ENCODE measurements around the gene MEI1.
A peak's percentile ranks its signal among the peaks of the same experiment; 100 is the strongest.
"Not testable (repeated sequence)": the region's sequence is repeated elsewhere in the genome, so short reads cannot be mapped to it uniquely, and the experiment has no call there.

Gene MEI1

DNA sequence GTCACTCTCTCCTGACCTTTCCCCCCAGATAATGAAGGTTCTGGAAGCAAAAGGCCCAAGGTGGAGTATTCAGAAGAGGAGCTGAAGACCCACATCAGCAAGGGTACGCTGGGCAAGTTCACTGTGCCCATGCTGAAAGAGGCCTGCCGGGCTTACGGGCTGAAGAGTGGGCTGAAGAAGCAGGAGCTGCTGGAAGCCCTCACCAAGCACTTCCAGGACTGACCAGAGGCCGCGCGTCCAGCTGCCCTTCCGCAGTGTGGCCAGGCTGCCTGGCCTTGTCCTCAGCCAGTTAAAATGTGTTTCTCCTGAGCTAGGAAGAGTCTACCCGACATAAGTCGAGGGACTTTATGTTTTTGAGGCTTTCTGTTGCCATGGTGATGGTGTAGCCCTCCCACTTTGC is 35.7 kb upstream of the MEI1 start:
- H3K9me3 ChIP-seq (ENCODE audit: control insufficient read depth, low read length); H3K27me3 ChIP-seq (ENCODE audit: control insufficient read depth, insufficient read depth, low read length); H3K4me1 ChIP-seq (ENCODE audit: control insufficient read depth, insufficient read depth, low read length); H3K9ac ChIP-seq (ENCODE audit: low read length); H3K4me3 ChIP-seq (ENCODE audit: low read length): not testable (repeated sequence)
- H3K36me3 ChIP-seq (ENCODE audit: control insufficient read depth, insufficient read depth, low read length) = peaks cover 19% of the 10 kb centered on the region

DNA sequence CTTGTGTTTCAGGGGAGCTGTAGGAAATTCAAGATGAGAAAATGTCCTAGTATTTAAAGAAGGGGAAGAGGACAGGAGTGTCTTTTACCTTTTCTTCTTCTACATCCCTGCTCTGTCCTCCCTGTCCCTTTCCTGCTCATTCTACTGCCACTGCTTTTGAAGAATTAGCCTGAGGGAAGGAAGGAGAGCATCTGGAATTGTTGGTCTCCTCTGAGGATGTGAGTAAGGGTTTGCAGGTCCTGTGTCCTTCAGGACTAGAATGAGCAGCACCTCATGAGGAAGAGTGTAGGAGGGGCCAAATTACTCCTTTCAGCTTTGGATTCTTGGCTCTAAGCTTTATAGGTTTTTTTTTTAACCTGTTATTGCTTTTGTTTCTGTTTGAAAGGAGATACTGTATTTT is 34.8 kb upstream of the MEI1 start:
- Histone ChIP-seq H3K9me3 (ENCODE audit: control insufficient read depth, low read length) (no peaks in the 10 kb centered on the region), H3K4me1 (ENCODE audit: control insufficient read depth, insufficient read depth, low read length) (peaks cover 8% of the 10 kb centered on the region), H3K9ac (ENCODE audit: low read length) (no peak overlapping the region), H3K36me3 (ENCODE audit: control insufficient read depth, insufficient read depth, low read length) (peaks cover 19% of the 10 kb centered on the region), H3K4me3 (ENCODE audit: low read length) (no peak overlapping the region), H3K27me3 (ENCODE audit: control insufficient read depth, insufficient read depth, low read length) (no peaks in the 10 kb centered on the region)

DNA sequence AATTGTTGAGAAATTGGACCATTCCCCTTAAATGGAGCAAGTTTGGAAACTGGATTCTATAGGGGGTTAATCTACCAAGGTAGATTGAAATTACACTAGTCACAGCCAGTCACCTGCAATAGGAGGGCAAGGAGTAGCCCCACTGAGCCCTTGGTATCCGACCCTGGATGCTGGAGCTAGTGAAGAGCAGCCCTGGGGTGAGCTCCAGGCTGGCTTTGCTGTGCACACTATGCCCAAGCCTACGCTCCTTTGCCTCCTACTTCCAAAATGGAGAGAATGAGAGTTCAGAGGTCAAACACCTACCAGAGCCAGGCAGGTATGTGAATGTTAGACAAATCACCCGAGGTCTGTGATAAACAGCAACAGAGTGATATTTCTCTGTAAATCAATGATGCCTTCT is 34.4 kb upstream of the MEI1 start:
- no peaks in the 10 kb centered on the region for H3K9me3 ChIP-seq (ENCODE audit: control insufficient read depth, low read length)
- peaks cover 8% of the 10 kb centered on the region for H3K4me1 ChIP-seq (ENCODE audit: control insufficient read depth, insufficient read depth, low read length)
- no peak overlapping the region for H3K9ac ChIP-seq (ENCODE audit: low read length)
- no peak overlapping the region for H3K4me3 ChIP-seq (ENCODE audit: low read length)
- H3K36me3 ChIP-seq (ENCODE audit: control insufficient read depth, insufficient read depth, low read length) = peaks cover 19% of the 10 kb centered on the region
- no peaks in the 10 kb centered on the region for H3K27me3 ChIP-seq (ENCODE audit: control insufficient read depth, insufficient read depth, low read length)

DNA sequence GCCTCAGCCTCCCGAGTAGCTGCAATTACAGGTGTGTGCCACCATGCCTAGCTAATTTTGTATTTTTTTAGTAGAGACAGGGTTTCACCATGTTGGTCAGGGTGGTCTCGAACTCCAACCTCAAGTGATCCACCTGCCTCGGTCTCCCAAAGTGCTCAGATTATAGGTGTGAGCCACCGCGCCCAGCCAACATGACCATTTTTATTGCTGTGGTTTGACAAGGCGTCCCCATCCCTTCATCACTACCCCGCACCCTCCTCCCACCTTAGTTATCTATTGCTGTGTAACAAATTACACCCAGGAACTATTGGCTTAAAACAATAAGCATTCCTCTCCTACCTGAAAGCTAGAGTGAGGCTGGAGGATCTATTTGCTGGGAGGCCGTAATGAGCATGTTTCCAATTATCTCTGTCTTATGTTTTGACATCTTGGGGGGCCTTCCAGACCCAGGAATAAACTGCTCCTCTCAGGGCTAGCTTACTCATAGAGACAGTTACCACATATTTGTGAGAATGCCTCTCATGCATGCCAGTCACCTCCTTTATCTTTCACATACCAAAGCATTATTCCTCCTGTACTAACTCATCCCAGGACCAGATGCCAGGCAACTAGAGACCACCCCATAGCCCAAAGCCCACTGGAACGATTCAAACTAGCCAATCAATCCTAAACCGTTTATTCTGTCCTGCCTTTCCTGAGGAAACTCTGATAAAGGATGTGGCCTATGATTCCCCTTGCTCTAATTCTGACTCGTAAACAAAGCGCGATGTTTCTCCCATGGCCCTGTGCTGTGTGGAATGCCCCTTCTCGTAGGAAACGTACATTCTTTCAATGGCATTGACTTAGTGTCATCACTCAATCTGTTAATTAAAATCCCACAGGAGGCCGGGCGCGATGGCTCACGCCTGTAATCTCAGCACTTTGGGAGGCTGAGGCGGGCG is 30.1 kb upstream of the MEI1 start:
- no peak overlapping the region for H3K4me3 ChIP-seq (ENCODE audit: low read length)
- no peaks in the 10 kb centered on the region for H3K9me3 ChIP-seq (ENCODE audit: control insufficient read depth, low read length)
- no peak overlapping the region for H3K9ac ChIP-seq (ENCODE audit: low read length)
- H3K4me1 ChIP-seq (ENCODE audit: control insufficient read depth, insufficient read depth, low read length) = peaks cover 26% of the 10 kb centered on the region
- H3K27me3 ChIP-seq (ENCODE audit: control insufficient read depth, insufficient read depth, low read length) = no peaks in the 10 kb centered on the region
- H3K36me3 ChIP-seq (ENCODE audit: control insufficient read depth, insufficient read depth, low read length) = no peaks in the 10 kb centered on the region

DNA sequence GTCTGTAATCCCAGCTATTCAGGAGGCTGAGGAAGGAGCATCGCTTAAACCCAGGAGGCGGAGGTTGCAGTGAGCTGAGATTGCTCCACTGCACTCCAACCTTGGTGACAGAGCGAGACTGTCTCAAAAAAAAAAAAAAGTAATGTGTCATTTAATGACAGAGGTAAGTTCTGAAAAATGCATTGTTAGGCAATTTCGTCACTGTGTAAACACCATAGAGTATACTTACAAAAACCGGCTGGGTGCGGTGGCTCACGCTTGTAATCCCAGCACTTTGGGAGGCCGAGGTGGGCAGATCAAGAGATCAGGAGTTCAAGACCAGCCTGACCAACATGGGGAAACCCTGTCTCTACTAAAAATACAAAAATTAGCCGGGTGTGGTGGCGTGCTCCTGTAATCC is 27.2 kb upstream of the MEI1 start:
- H3K9ac ChIP-seq (ENCODE audit: low read length); H3K27me3 ChIP-seq (ENCODE audit: control insufficient read depth, insufficient read depth, low read length); H3K9me3 ChIP-seq (ENCODE audit: control insufficient read depth, low read length); H3K4me3 ChIP-seq (ENCODE audit: low read length); H3K36me3 ChIP-seq (ENCODE audit: control insufficient read depth, insufficient read depth, low read length): not testable (repeated sequence)
- peaks cover 29% of the 10 kb centered on the region for H3K4me1 ChIP-seq (ENCODE audit: control insufficient read depth, insufficient read depth, low read length)

DNA sequence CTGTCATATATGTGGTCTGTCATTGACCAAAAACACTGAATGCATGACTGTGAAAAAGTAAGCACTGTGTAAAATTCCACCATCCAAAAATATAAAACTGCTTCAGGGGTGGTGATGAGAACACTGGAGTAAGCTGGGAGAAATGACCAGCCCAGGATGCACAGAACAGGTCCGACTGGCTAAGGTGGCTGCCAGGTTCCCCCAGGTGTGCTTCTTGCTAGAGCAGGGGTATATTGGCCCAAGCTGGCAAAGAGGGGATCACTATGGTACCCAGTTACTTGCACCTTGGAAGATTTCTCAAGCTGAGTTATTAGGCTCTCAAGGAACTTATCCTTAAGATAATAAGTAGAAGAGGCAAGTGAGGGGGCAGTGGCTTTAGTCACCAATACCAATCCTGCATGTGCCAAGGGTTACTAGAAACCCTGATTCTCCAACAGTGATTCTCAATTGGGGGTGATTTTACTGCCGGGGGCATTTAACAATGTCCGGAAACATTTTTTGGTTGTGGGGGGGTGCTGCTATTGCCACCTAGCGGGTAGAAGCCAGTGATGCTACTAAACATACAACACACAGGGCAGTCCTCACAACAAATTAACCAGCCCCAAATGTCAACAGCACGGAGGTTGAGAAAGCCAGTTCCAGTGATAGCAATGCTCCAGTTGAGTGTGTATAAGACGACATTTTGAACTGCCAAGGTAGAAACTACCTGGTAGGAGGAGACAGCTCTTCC is 26.4 kb upstream of the MEI1 start:
- no peaks in the 10 kb centered on the region for H3K36me3 ChIP-seq (ENCODE audit: control insufficient read depth, insufficient read depth, low read length)
- H3K9me3 ChIP-seq (ENCODE audit: control insufficient read depth, low read length) = no peaks in the 10 kb centered on the region
- H3K9ac ChIP-seq (ENCODE audit: low read length) = no peak overlapping the region
- no peak overlapping the region for H3K4me3 ChIP-seq (ENCODE audit: low read length)
- H3K27me3 ChIP-seq (ENCODE audit: control insufficient read depth, insufficient read depth, low read length) = no peaks in the 10 kb centered on the region
- H3K4me1 ChIP-seq (ENCODE audit: control insufficient read depth, insufficient read depth, low read length) = peaks cover 24% of the 10 kb centered on the region

DNA sequence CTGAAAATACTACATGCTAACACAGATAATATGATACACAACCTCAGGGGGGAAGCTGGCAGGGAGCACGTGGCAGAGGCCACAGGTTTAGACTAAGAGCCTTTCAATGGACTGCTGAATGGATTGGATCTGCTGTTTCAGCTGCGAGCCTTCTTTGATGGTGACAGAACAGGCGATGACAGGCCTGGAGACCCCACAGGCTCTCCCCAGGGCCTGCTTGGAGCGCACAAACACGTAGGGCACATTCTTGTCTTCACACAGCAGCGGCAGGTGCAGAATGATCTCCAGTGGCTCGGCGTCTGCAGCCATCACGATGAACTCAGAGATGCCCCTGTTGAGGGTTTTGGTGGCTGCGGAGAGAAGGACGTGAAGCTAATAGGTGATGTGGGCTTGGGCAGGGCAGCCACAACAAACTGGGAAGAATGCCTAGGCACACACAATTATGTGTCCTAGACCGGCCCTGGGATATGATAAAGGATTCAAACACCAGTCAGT is 24.4 kb upstream of the MEI1 start:
- Histone ChIP-seq H3K36me3 (ENCODE audit: control insufficient read depth, insufficient read depth, low read length) (no peaks in the 10 kb centered on the region), H3K9ac (ENCODE audit: low read length) (no peak overlapping the region), H3K4me3 (ENCODE audit: low read length) (no peak overlapping the region), H3K27me3 (ENCODE audit: control insufficient read depth, insufficient read depth, low read length) (no peaks in the 10 kb centered on the region), H3K4me1 (ENCODE audit: control insufficient read depth, insufficient read depth, low read length) (peaks cover 24% of the 10 kb centered on the region), H3K9me3 (ENCODE audit: control insufficient read depth, low read length) (no peaks in the 10 kb centered on the region)

DNA sequence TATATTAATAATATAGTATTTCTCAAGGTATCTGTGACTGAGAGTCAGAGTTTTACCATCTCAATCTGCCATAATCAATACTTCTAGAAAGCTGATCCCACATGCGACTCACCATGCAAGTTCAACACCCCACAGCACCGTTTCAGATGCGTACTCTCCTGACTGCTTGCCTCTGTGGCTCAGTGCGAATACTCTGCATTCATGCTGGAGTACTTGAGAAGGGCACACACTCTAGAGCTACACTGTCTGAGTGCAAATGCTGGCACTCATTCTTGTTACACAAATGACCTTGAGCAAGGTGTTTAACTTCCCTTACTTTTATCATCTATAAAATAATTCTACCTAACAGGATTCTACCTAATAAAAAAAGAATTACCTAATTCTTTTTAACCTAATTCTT is 23.2 kb upstream of the MEI1 start:
- Histone ChIP-seq H3K9me3 (ENCODE audit: control insufficient read depth, low read length) (no peaks in the 10 kb centered on the region), H3K27me3 (ENCODE audit: control insufficient read depth, insufficient read depth, low read length) (no peaks in the 10 kb centered on the region), H3K36me3 (ENCODE audit: control insufficient read depth, insufficient read depth, low read length) (no peaks in the 10 kb centered on the region), H3K4me3 (ENCODE audit: low read length) (no peak overlapping the region), H3K4me1 (ENCODE audit: control insufficient read depth, insufficient read depth, low read length) (peaks cover 24% of the 10 kb centered on the region), H3K9ac (ENCODE audit: low read length) (no peak overlapping the region)

DNA sequence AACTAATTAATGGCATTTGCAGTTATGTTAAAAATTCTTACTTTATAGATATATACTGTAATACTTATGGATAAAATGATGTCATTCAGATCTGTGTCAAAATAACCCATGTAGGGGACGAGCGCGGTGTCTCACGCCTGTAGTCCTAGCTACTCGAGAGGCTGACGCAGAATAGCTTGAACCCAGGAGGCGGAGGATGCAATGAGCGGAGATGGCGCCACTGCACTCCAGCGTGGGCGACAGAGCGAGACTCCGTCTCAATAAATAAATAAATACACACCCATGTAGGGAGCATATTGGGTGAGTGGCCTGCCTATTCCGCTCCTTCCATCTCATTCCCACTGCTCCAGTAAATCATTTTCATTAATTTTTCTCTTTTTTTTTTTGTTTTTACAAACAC is 17.7 kb upstream of the MEI1 start:
- no peaks in the 10 kb centered on the region for H3K36me3 ChIP-seq (ENCODE audit: control insufficient read depth, insufficient read depth, low read length)
- H3K9ac ChIP-seq (ENCODE audit: low read length) = peak overlapping the region; percentile 76
- H3K27me3 ChIP-seq (ENCODE audit: control insufficient read depth, insufficient read depth, low read length) = no peaks in the 10 kb centered on the region

DNA sequence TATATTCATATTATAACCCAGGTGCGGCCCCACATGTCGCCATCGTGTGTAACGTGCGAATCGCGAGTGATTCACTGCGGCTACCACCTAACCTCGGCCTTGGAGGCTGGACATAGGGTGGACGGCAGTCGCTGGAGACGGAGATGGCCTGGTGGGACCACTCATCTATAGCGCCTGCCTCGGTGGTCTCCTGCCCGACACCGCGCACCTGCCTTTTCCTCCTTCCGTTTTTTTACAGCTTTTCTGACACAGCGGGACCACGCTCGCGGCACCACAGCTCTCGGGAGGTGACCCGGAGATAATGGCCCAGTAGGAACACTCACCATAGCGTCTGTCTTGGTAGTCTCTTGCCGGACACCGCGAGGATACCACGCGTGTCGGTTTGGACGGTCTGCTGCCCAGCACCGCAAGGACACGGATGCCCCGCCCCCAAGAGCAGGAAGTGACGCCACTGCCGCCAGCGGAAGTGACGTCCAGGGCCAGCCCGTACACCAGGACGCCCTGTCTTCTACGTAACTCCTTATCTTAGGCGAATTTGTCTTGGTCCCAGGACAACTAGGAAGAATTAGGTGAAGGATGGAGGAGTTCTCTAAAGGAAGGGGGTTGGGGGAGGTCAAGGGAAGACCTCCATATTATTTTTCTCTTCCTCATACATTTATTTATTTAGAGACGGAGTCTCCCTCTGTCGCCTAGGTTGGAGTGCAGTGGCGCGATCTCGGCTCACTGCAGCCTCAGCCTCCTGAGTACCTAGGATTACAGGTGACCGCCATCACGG is 17.1 kb upstream of the MEI1 start:
- Histone ChIP-seq H3K4me1 (ENCODE audit: control insufficient read depth, insufficient read depth, low read length) (no peaks in the 10 kb centered on the region), H3K9me3 (ENCODE audit: control insufficient read depth, low read length) (no peaks in the 10 kb centered on the region), H3K27me3 (ENCODE audit: control insufficient read depth, insufficient read depth, low read length) (no peaks in the 10 kb centered on the region), H3K4me3 (ENCODE audit: low read length) (peak overlapping the region; percentile 16), H3K36me3 (ENCODE audit: control insufficient read depth, insufficient read depth, low read length) (no peaks in the 10 kb centered on the region), H3K9ac (ENCODE audit: low read length) (peak overlapping the region; percentile 76)

More for the DNA sequence above, 17.7 kb upstream of the MEI1 start:
- Histone ChIP-seq H3K4me3 (ENCODE audit: low read length) (no peak overlapping the region), H3K4me1 (ENCODE audit: control insufficient read depth, insufficient read depth, low read length) (no peaks in the 10 kb centered on the region), H3K9me3 (ENCODE audit: control insufficient read depth, low read length) (no peaks in the 10 kb centered on the region)

DNA sequence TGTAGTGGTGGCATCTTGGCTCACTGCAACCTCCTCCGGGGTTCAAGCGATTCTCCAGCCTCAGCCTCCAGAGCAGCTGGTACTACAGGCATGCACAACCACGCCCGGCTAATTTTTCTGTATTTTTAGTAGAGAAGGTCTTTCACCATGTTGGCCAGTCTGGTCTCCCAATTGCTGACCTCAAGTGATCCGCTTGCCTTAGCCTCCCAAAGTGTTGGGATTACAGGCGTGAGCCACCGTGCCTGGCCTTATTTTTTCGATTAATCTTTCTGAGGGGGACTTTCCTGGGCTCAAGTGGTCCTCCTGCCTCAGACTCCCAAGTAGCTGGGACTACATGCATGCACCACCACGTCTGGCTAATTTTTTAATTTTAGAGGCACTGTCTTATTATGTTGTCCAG is 16.3 kb upstream of the MEI1 start:
- Histone ChIP-seq H3K4me3 (ENCODE audit: low read length) (no peak overlapping the region), H3K4me1 (ENCODE audit: control insufficient read depth, insufficient read depth, low read length) (peaks cover 7% of the 10 kb centered on the region), H3K9me3 (ENCODE audit: control insufficient read depth, low read length) (no peaks in the 10 kb centered on the region), H3K27me3 (ENCODE audit: control insufficient read depth, insufficient read depth, low read length) (no peaks in the 10 kb centered on the region), H3K36me3 (ENCODE audit: control insufficient read depth, insufficient read depth, low read length) (no peaks in the 10 kb centered on the region), H3K9ac (ENCODE audit: low read length) (no peak overlapping the region)

DNA sequence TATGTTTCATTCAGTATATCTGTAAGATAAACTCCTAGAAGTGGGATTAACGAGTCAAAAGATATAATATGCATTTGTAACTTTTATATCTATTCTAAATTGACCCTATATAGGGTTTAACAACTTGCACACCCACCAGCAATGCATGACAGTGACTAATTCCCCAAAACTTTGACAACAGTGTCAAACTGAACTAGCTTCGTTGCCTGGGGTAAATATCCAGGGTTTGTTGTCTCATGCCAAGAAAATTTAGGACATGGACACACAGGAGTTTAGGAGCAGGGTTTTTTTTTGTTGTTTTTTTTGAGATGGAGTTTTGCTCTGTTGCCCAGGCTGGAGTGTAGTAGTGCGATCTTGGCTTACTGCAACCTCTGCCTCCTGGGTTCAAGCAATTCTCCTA is 15.7 kb upstream of the MEI1 start:
- no peak overlapping the region for H3K4me3 ChIP-seq (ENCODE audit: low read length)
- H3K9me3 ChIP-seq (ENCODE audit: control insufficient read depth, low read length) = no peaks in the 10 kb centered on the region

More for the DNA sequence above, 15.7 kb upstream of the MEI1 start:
- no peak overlapping the region for H3K9ac ChIP-seq (ENCODE audit: low read length)
- H3K4me1 ChIP-seq (ENCODE audit: control insufficient read depth, insufficient read depth, low read length) = peaks cover 7% of the 10 kb centered on the region
- H3K36me3 ChIP-seq (ENCODE audit: control insufficient read depth, insufficient read depth, low read length) = no peaks in the 10 kb centered on the region
- H3K27me3 ChIP-seq (ENCODE audit: control insufficient read depth, insufficient read depth, low read length) = no peaks in the 10 kb centered on the region

Measured in mucosa of stomach (tissue), 1 donor.